C4-2B (cell line): Measurements from ENCODE around the gene CAMK1D.

Experiments used
- ZFX ChIP-seq: fragments of 450-650 bp; IDR thresholded peaks from 2 replicates; pipeline ENCODE4 v1.6.1; 2017
- TF ChIP-seq, protein P1 (sequence below): fragments of 450-650 bp; conservative IDR thresholded peaks from 2 replicates; pipeline ENCODE4 v1.5.1; 2017; ENCODE audit warnings: mild to moderate bottlenecking

GRCh38 chr10:12561720-12562119 is 212.4 kb downstream of the CAMK1D start:
- TF ChIP-seq, protein P1, sequence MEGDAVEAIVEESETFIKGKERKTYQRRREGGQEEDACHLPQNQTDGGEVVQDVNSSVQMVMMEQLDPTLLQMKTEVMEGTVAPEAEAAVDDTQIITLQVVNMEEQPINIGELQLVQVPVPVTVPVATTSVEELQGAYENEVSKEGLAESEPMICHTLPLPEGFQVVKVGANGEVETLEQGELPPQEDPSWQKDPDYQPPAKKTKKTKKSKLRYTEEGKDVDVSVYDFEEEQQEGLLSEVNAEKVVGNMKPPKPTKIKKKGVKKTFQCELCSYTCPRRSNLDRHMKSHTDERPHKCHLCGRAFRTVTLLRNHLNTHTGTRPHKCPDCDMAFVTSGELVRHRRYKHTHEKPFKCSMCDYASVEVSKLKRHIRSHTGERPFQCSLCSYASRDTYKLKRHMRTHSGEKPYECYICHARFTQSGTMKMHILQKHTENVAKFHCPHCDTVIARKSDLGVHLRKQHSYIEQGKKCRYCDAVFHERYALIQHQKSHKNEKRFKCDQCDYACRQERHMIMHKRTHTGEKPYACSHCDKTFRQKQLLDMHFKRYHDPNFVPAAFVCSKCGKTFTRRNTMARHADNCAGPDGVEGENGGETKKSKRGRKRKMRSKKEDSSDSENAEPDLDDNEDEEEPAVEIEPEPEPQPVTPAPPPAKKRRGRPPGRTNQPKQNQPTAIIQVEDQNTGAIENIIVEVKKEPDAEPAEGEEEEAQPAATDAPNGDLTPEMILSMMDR = no peak
- TF ChIP-seq ZFX = no peak
